NCI-H2029 (cell line): ENCODE data around the gene TMED7.

Source experiments
- DNase-seq: peaks from one replicate; lab custom pipeline; 2025; lab: John Stamatoyannopoulos, UW

The TMED7 gene

DNA sequence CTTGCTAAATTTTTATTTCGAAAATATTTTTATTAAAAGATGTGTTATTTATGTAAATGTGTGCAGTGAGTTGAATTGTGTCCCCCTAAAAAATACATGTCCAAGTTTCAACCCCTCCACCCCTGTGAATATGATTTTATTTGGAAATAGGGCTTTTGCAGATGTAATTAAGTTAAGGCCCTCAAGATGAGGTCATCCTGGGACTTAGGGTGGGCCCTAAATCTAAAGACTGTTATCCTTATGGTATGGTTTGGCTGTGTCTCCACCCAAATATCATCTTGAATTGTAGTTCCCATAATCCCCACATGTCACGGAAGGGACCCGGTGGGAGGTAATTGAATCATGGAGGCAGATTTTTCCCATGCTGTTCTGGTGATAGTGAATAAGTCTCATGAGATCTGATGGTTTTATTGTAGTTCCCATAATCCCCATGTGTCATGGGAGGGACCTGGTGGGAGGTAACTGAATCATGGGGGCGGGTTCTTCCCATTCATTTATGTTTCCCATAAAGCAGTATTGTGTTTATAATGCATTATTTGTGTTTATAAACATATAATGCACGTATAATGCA, 1.5 kb upstream of the TMED7 start:
- DNase-seq = no peak

DNA sequence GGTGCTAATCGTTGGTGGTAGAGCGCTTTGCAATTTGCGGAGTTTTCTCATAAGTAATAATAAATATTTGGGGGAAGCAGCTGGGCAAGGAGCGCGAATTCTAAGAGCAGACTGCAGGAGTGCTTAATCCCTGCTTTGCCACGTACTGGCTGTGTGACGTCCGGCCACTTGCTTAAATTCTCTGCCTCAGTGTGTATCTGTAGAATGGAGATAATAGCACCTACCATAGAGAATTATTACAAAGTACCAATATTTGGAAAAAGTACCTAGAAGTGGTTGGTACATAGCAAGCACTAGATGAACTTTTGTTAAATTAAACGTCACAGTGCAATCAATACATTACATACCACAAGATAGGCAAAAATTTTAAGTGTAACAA, 598 bp upstream of the TMED7 start:
- no peak for DNase-seq

DNA sequence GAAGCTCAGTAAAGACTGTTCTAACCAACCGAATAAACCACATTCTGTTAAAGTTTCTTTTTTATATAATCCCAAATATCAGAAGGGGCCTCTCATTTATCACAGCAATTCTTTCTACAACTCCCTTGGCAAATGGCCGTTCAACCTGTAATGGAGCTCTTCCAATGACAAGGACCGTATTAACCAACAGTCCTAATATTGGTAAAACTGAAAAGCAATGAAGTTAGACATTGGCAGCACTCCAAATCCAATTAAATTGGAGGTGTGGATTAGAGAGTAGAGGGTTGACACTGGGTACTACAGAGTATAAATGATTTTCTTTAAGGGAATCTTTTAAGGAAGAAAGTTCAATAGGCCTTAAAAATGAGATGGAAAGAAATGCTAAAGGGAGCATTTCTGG, 842 bp downstream of the TMED7 start:
- DNase-seq = no peak

DNA sequence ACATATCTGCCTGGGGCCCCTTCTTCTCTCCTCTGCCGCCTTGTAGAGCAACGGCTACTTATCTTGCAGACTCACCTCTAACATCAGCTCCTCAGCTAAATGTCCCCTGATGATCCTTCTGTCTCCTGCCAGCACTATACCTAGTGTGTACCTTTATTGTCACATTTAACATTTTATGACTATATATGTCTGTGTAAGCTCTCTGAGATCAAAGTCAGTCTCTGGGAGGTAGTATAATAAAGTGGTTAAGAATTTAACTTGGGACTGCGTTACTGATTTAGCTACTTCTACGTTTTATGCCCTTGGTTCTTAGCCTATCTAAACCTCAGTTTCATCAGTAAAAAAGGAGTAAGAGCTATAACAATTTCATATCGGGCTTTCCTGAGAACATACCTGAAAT, 2.2 kb downstream of the TMED7 start:
- DNase-seq = no peak

DNA sequence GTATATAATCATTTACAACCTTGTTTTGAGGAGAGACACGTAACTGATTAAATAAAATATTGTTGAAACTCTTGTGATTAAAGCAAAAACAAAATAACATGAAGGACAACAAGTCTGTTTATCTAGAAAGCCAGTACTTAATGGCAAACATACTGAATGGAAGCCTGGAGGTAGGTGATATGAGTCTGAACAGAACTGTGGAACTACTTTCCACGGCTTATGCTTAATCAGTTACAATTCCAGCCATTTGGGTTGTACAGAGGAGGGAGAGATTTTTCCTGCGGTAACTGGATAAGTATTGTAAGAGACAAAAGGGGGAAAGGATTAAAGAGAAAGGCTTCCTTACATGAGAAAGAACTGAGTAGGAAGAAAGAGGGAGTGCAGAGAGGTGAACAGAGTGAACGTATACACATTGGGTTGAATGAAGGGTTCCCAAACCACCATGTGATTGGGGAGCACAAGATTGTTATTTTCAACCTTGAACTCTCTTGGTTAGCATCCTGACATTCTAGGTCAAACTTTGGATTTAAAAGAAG, 4.4 kb downstream of the TMED7 start:
- no peak for DNase-seq

DNA sequence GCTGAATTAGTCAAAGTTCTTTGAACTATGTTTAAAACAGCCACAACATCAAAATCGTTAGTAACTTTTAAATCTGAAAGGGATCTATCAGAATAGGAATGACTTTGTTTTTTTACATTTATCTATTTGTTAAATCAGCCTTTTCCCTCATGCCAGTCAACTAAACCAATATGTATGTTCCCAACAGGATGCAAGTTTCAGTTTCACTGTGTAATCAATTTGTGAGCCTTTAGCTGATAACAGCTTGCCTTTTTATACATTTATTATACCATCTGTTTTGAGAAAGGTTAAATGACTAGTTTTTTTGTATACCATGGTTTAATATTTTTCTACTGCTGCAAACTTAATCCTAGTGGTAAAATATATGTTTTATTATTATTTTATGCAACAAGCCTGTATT, 8.9 kb downstream of the TMED7 start:
- no peak for DNase-seq

DNA sequence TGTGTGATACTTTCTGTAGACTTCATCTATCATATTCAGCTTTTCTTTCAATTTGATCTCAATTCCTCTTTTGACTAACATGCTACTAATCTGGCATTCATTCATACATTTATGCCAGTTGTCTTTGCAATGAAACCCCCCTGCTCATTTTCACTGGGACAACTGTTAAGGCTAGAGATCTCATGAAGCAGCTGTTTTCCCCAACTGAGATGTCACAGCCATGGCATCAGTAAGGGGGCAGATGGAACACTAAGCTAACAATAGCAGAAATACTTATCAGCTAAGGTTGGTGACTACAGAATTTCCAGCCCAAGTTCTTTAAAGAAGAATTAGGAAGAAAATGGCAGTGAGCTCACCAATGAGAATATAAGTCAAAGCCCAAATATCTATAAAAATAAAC, 9.4 kb downstream of the TMED7 start:
- DNase-seq = no peak

DNA sequence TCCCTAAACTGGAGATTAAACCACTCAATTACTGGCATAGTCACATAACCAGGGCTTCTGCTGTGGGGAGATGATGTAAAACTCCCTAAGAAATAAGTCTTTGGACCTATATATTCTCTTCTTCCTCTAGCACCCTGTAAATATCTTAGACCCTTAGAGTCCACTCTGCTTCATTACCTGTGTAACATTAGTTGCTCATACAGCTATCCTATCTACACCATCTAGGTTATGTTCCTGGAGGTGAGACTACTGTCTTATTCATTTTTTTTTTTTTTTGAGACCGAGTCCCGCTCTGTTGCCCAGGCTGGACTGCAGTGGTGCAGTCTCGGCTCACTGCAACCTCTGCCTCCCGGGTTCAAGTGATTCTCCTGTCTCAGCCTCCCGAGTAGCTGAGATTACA, 14.0 kb downstream of the TMED7 start:
- no peak for DNase-seq

DNA sequence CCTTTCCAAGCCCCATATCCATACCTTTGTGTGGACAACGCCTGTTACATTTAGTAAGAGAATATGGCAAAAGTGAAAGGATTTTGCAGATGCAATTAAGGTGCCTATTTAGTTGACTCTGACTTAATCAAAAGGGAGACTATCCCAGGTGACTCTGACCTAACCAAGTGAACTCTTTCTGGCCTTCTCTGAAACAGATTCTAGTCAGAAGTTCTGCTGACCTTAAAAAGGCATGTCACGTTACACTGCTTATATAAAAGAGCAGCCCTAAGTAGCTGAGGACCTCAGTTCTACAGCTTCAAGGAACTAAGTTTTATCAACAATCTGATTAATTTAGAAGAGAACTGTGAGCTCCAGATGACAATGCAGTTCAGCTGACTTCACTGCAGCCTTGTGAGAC, 17.9 kb downstream of the TMED7 start:
- no peak for DNase-seq

DNA sequence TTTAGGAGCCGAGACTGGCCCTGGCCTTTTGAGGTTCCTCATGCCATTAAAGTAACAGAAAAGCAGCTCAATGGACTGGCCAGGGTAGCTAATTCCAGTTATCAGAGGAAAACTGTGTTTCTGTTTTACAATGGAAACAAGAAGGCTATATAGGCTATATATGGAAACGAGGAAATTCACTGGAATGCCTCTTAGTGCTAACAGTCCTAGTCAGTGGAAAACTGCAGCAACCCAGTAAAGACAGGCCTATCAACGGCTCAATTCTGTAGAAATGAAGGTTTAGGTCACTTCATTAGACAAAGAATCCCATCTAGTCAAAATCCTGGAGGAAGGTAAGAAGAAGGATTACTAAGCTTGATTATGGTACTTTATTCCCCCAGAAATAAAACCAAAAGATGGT, 20.4 kb downstream of the TMED7 start:
- no peak for DNase-seq

DNA sequence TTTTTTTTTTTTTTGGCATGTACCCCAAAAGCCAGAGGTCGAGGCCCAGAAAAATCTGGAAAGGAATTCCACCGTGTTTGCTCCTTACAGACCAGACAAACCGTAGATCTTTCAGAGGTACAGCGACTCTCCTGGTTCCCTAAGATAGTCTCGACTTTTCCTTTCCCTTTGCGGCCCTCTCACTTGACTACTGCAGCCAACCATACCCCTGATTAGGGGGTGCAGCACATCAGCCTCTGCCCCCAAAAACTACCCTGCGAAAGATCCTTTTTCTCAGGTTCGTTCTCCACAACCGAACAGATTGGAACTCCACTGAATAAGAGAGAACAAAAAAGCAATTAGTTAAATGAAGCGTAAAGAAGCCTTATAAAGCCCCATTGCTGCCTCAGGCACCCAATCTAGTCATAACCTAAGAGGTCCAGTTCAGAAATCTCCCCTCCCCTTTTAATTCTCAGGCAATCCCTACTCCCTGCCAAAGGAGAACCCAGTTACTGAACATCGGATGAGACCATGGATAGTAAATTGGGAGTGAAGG, 23.2 kb downstream of the TMED7 start:
- DNase-seq = no peak

DNA sequence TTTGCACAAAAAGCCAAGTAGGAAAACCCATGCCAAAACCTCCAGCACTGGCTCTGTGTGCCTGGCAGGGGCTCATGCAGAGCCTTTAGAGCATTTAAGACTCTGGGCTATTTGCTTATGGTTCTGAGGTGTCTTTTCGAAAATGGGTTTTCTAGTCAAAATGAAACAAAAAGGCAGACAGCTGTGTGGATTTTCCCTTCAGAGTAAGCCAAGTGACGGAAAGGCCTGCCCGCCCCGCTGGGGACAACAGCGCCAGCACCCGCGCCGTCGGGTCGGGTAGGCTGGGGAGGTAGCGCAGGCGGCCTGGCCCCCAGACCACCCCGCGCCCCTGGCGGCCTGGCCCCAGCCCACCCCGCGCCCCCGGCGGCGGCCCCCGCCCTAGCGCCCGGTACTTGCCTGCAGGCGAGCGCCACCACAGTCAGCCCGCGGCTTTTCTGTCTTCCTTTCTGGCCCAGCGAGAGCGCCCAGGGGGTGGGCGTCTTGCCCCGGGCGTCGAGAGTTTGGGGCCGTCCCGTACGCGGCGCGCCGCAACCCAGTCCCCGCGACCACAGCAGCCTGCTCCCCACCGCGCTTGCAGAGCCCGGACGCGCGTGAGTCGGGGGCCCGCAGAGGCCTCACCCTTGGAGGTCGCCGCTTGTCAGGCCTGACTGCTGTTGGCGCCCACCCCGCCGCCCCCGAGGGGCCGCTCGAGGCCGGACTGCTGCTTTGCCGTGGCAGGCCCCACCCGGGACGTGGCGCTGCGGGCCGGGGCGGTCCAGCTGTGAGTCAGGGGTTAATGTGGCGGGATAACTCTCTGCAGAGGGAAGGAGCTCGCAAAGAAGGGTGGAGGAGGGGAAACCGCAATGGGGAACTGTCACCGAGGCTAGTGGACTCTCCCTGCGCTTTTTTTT, 23.9 kb downstream of the TMED7 start, which contains the start of gene TICAM2:
TICAM2 (minus strand) TSS at position 779 of the 890 bp plus-strand sequence. CDS start 21,223 bp downstream, outside the sequence.
- DNase-seq = no peak

DNA sequence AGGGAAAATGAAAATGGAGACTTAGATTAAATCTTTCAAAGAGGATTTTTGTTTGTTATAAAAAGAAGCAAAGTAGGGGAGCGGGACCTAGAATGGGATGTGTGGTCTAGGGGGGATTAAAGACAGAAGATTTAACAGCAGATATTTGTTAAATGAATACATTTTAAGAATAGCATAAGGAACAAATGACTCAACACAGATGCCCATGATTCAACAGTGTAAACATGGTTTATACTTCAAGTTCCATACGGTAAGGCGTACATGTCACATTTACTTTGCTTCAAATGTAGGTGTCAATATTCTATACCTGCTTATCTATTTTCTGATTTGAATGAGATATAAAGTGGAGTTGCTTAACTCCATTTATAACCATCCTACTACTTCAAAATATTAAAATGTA, 25.1 kb downstream of the TMED7 start:
- no peak for DNase-seq

DNA sequence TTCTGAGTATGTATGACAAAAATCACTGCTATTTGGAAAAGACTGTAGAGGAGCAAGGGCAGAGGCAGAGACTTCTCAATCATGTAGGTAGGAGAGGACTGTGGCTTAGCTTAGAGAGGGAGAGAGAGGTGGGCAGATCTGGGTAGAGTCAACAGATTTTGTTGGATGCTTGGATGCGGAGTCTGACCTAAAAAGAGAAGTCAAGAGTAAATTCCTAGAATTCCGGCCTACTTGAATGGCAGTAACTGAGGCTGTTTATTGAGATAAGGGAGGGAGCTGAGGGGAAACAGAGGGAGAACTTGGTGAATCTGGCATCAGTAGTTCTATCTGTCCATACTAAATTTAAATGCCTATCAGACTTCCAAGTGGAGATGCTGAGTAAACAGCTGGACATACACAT, 25.9 kb downstream of the TMED7 start:
- no peak for DNase-seq

DNA sequence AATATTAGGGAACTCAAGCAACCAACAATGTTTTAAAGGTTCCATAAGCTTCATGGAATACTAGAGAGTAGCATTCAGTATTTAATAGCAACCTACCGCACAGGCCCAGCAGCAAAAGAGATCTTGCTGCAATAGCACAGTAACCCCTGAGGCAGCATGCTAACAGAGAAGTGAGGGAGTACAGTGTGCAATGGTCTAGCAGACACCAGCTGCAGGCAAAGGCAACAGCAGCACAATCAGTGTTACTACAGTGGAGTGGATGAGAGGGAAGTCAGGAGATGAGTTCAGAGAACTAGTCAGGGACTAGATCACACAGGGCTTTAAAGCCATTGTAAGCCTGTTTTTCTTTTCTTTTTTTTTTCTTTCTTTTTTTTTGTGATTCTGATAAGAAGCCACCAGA, 26.3 kb downstream of the TMED7 start:
- DNase-seq = no peak

DNA sequence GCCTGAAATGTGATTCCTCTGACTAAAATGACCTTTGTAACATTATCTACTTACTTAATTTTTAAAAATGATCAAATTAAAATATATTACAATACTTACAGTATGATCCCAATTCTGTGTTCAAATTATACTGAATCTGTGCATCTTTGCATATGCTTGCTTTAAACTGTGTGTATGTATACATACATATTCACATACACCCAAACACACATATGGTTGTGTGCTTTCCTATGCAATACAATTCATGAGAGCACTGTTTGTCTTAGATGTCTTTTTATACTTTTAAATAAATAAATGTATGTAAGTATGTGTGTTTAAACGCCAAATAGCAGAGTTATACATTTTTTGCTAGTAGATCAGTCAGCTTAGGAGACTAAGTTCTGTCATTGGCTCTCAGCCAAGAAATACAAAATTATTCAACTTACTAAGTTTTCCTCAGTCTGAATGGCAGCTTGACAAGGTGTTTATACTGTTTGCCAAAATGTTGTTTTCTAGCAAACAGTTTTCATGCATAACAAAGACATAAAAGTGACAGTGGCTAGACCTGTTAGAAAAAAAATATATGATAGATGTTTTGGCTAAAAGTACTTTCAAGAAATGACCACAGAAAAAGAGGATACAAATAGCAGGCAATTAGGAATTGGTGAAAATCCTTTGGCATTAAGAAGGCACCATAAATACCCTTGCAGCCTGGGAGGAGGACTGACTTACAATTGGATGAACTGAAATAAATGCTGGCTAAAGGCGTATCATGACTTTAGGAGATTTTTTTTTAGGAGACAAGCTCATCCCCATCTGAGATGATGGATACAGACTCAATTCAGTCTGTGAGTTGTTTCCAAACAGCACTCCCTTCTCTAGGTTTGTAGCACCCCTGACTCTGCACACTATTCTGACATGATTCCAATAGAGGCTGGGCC, 31.4 kb downstream of the TMED7 start:
- no peak for DNase-seq

DNA sequence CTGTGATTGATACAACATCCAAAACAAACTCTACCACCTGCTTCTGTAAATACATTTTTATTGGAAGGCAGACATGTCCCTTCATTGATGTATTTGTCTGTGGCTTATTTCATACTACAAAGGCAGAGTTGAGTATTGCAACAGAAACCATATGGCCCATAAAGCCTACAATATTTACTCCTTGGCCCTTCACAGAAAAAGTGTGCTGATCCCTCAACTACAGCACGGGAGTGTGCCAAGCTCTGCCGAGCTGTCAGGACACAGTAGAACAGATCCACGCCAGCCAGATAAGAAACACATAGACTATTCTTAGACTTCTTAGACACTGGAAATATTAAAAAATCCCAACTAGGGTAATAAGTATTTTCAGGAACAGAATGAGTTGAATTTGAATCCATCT, 36.8 kb downstream of the TMED7 start:
- no peak for DNase-seq

DNA sequence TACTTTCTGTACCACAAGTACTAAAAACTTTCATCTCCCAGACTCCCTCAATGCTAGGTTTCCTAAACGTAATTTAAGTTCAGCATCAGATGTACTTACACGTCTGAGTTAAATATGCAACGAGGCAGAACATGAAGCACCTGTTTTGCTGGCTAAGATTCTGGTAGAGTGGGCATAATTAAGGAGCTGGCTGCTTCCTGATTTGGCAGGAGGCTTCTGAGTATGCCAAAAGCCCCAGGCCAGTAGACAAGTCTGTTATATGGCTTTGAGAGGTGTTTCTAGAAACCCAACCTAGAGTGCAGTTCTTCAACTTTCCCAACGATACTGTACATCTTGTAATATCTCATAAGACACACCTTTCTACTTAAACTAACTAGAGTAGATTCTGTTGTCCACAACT, 37.2 kb downstream of the TMED7 start:
- DNase-seq = no peak

DNA sequence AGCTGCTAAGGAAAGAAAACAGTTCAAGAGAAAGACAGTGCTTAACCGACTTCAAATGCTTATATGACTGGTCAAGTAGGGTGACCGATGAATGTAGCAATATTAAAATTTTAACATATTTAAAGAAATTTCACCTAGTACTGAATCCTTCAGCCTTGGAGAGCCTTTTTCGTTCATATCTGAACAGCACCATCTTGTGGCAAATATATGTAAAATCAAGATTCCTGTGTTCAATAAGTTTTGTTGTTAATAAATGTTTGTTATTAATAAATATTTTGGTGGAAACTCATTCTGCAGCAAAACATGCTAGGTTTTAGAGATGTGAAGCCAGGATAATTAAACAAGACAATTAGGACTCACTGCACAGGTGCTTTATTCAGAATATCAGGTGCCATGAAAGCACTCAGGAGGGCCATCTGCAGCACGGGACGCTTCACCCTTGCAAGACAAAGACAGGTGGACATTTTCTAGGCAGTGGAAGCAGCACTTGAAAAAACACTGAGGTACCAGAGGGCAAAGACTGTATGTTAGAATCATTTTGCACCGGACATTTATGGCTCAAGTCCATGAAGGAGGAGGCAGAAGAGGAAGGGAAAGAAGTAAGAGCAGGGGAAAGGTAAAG, 39.2 kb downstream of the TMED7 start:
- DNase-seq = peak; percentile 26

DNA sequence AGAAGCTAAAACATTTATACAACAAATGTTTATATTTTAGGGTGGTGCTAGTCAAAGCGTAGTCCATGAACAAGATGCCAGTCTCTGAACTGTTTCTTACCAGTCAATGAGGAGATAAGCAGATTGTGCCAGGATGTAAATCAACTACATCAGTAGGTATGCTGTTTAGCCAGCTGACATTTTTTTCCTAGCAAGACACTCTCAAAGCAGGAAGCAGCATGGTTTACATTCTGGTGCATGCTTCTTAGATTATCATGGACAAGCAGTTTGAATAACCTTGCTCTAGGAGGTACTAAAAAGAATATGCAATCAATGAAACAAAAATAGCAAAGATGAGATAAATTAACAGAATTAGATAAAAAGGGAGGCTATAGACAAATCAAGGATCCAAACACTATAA, 40.6 kb downstream of the TMED7 start:
- DNase-seq = no peak

DNA sequence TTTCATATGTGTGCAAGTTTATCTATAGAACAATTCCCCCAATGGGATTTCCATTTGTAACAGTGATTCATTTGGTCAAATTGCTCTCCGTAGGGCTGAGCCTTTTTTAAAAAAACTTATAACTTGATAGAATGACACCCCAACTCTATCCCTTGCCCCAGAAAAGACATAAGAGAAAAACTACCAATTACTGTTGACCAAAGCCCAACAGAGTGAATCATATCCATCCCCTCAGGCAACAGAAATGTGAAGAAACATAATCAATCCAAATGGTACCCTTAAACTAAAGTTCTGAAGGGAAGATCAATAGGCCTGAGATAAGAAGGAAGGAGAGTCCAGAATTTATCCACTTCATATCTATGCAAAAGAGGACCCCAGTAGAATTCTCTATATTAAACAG, 41.3 kb downstream of the TMED7 start:
- DNase-seq = no peak

DNA sequence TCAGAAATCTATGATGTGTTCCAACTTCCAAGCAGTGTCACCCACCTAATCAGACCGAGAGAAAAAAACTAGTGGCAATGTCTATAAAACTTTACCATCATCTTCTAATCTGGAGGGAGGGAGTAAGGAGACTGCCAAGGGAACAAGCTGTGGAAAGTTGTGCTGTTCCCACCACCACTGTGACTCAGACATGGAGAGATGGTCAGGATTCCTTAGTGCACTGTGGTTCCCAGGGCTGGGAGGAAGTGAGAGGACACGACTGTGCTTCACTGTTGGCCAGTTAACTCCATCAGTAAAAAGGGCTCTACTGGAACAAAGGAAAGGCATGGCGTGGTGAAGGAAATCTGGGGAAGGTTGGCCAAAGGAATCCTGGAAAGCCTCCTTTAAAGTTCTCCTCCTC, 42.4 kb downstream of the TMED7 start:
- DNase-seq = no peak
